Mesendoderm (in vitro differentiated cells): ENCODE results near the gene ERFL.

Experiments
- DNase-seq: peaks from one replicate; pipeline ENCODE4 v3.0.0; 2013
- H2AK5ac ChIP-seq: 2 replicates; pipeline ENCODE4 v1.6.1; 2013; ENCODE audit warnings: low read length, inconsistent platforms
- H2BK120ac ChIP-seq: 2 replicates; pipeline ENCODE4 v1.6.1; 2013; ENCODE audit warnings: low read depth, mild to moderate bottlenecking, low read length, moderate library complexity, mixed read lengths
- H2BK15ac ChIP-seq: replicated peaks from 2 replicates; pipeline ENCODE4 v1.6.1; 2013; ENCODE audit warnings: low read depth, mild to moderate bottlenecking, moderate library complexity
- H2BK5ac ChIP-seq: 2 replicates; pipeline ENCODE4 v1.6.1; 2013; ENCODE audit warnings: low read length, inconsistent platforms
- H3K18ac ChIP-seq: 2 replicates; pipeline ENCODE4 v1.6.1; 2013; ENCODE audit warnings: mild to moderate bottlenecking, low read length, mixed read lengths
- H3K23ac ChIP-seq: one replicate; pipeline ENCODE4 v1.6.1; 2013; ENCODE audit warnings: low read length
- H3K27ac ChIP-seq: 2 replicates; pipeline ENCODE4 v1.5.1; 2013; ENCODE audit warnings: low read depth, mild to moderate bottlenecking, inconsistent platforms, low read length, moderate library complexity
- H3K27me3 ChIP-seq: 2 replicates; pipeline ENCODE4 v1.6.1; 2013; ENCODE audit warnings: low read length, control low read depth, mild to moderate bottlenecking, inconsistent platforms; ENCODE audit not compliant: insufficient read depth, poor library complexity
- H3K36me3 ChIP-seq: 2 replicates; pipeline ENCODE4 v1.6.1; 2013; ENCODE audit warnings: low read length, inconsistent platforms; ENCODE audit not compliant: control insufficient read depth, insufficient read depth
- H3K4ac ChIP-seq: one replicate; pipeline ENCODE4 v1.6.1; 2013; ENCODE audit warnings: low read depth, mild to moderate bottlenecking, low read length, moderate library complexity
- H3K4me1 ChIP-seq: 2 replicates; pipeline ENCODE4 v1.6.1; 2013; ENCODE audit warnings: low read depth, low read length, inconsistent platforms; ENCODE audit not compliant: control insufficient read depth
- H3K4me2 ChIP-seq: 2 replicates; pipeline ENCODE4 v1.6.1; 2013; ENCODE audit warnings: low read length
- H3K4me3 ChIP-seq: 2 replicates; pipeline ENCODE4 v1.5.1; 2013; ENCODE audit warnings: mild to moderate bottlenecking, low read length
- H3K56ac ChIP-seq: one replicate; pipeline ENCODE4 v1.6.1; 2013; ENCODE audit warnings: low read length
- H3K79me1 ChIP-seq: 2 replicates; pipeline ENCODE4 v1.6.1; 2013; ENCODE audit warnings: low read length, inconsistent platforms
- H3K79me2 ChIP-seq: 2 replicates; pipeline ENCODE4 v1.6.1; 2013; ENCODE audit warnings: mild to moderate bottlenecking, low read length; ENCODE audit not compliant: control insufficient read depth, insufficient read depth
- H3K9ac ChIP-seq: 2 replicates; pipeline ENCODE4 v1.6.1; 2013; ENCODE audit warnings: low read length, inconsistent platforms
- H4K5ac ChIP-seq: one replicate; pipeline ENCODE4 v1.6.1; 2013; ENCODE audit warnings: low read length
- H4K8ac ChIP-seq: one replicate; pipeline ENCODE4 v1.6.1; 2013; ENCODE audit warnings: low read depth, mild to moderate bottlenecking, control low read depth, low read length, moderate library complexity
- WGBS: extraction: QIAGEN DNeasy Blood & Tissue Kit; methylation state at CpG from one replicate; pipeline ENCODE4 v1.1.7; 2013; ENCODE audit warnings: low lambda C conversion rate, missing lambda C conversion rate; ENCODE audit not compliant: insufficient coverage; ENCODE audit errors: extremely low coverage; 5-methylcytosine and 5-hydroxymethylcytosine counted together

The ERFL gene

GRCh38 chr19:41895745-41896580, 32.3 kb downstream of the ERFL start:
- Histone ChIP-seq H3K36me3 (peaks cover 3% of the 10 kb centered on the region), H2BK120ac (no peak overlapping the region)
- peak; percentile 46 for DNase-seq

GRCh38 chr19:41894350-41894749, 33.9 kb downstream of the ERFL start:
- Histone ChIP-seq H3K9ac (no peak overlapping the region), H3K4ac (no peak overlapping the region), H3K18ac (no peak overlapping the region), H3K27ac (no peak overlapping the region), H3K4me2 (no peak overlapping the region), H2AK5ac (no peak overlapping the region), H3K56ac (no peak overlapping the region), H2BK15ac (no peak overlapping the region), H3K4me1 (no peaks in the 10 kb centered on the region), H2BK5ac (no peak overlapping the region), H3K36me3 (no peaks in the 10 kb centered on the region), H3K23ac (no peak overlapping the region), H4K8ac (no peak overlapping the region), H3K79me2 (no peaks in the 10 kb centered on the region), H3K79me1 (no peaks in the 10 kb centered on the region), H3K27me3 (no peaks in the 10 kb centered on the region), H4K5ac (no peak overlapping the region), H2BK120ac (no peak overlapping the region), H3K4me3 (no peak overlapping the region)
- WGBS: no CpG with 5 or more reads among the region's 14 CpGs
- DNase-seq: no peak

More at GRCh38 chr19:41895745-41896580, 32.3 kb downstream of the ERFL start:
- Histone ChIP-seq H2AK5ac (no peak overlapping the region), H3K4me1 (no peaks in the 10 kb centered on the region), H4K5ac (no peak overlapping the region), H2BK15ac (no peak overlapping the region), H3K79me1 (no peaks in the 10 kb centered on the region), H3K27me3 (no peaks in the 10 kb centered on the region), H3K27ac (no peak overlapping the region), H3K4ac (no peak overlapping the region), H4K8ac (no peak overlapping the region), H3K56ac (no peak overlapping the region), H2BK5ac (no peak overlapping the region), H3K79me2 (no peaks in the 10 kb centered on the region), H3K9ac (no peak overlapping the region), H3K4me3 (no peak overlapping the region), H3K23ac (no peak overlapping the region), H3K4me2 (no peak overlapping the region), H3K18ac (no peak overlapping the region)
- no CpG with 5 or more reads among the region's 19 CpGs for WGBS

GRCh38 chr19:41893899-41894298, 34.4 kb downstream of the ERFL start:
- peak; percentile 75 for DNase-seq
- Histone ChIP-seq H2BK15ac (no peak overlapping the region), H2BK5ac (no peak overlapping the region), H3K4me3 (no peak overlapping the region), H3K27me3 (no peaks in the 10 kb centered on the region), H2AK5ac (no peak overlapping the region), H3K36me3 (no peaks in the 10 kb centered on the region), H3K4ac (no peak overlapping the region), H3K4me2 (no peak overlapping the region), H3K23ac (no peak overlapping the region), H3K18ac (no peak overlapping the region), H3K79me1 (no peaks in the 10 kb centered on the region), H3K27ac (no peak overlapping the region), H3K4me1 (no peaks in the 10 kb centered on the region), H3K9ac (no peak overlapping the region), H3K56ac (no peak overlapping the region), H3K79me2 (no peaks in the 10 kb centered on the region), H4K5ac (no peak overlapping the region), H4K8ac (no peak overlapping the region), H2BK120ac (no peak overlapping the region)
- WGBS: no CpG with 5 or more reads among the region's 6 CpGs

GRCh38 chr19:41892173-41892902, 35.9 kb downstream of the ERFL start:
- H2BK15ac ChIP-seq: no peak overlapping the region
- H3K4ac ChIP-seq: no peak overlapping the region
- no peak for DNase-seq
- no peak overlapping the region for H2BK5ac ChIP-seq
- H3K23ac ChIP-seq: no peak overlapping the region
- WGBS: no CpG with 5 or more reads among the region's 34 CpGs
- peaks cover 7% of the 10 kb centered on the region for H3K4me1 ChIP-seq
- no peaks in the 10 kb centered on the region for H3K79me1 ChIP-seq
- no peak overlapping the region for H4K5ac ChIP-seq
- no peaks in the 10 kb centered on the region for H3K36me3 ChIP-seq
- no peak overlapping the region for H3K4me3 ChIP-seq
- no peak overlapping the region for H3K4me2 ChIP-seq
- H2BK120ac ChIP-seq: no peak overlapping the region
- no peak overlapping the region for H3K18ac ChIP-seq
- no peaks in the 10 kb centered on the region for H3K79me2 ChIP-seq
- no peak overlapping the region for H4K8ac ChIP-seq
- no peak overlapping the region for H2AK5ac ChIP-seq
- no peak overlapping the region for H3K9ac ChIP-seq
- H3K27ac ChIP-seq: no peak overlapping the region
- no peak overlapping the region for H3K56ac ChIP-seq
- H3K27me3 ChIP-seq: no peaks in the 10 kb centered on the region

GRCh38 chr19:41890936-41891335, 37.3 kb downstream of the ERFL start:
- no peak overlapping the region for H2AK5ac ChIP-seq
- H2BK120ac ChIP-seq: no peak overlapping the region
- H3K9ac ChIP-seq: no peak overlapping the region
- no peak overlapping the region for H3K4me3 ChIP-seq
- no peak overlapping the region for H2BK5ac ChIP-seq
- H4K5ac ChIP-seq: no peak overlapping the region
- peaks cover 2% of the 10 kb centered on the region for H3K79me1 ChIP-seq
- peaks cover 13% of the 10 kb centered on the region for H3K4me1 ChIP-seq
- no peak overlapping the region for H3K27ac ChIP-seq
- no peak overlapping the region for H4K8ac ChIP-seq
- H3K36me3 ChIP-seq: no peaks in the 10 kb centered on the region
- WGBS: no CpG with 5 or more reads among the region's 4 CpGs
- H3K79me2 ChIP-seq: no peaks in the 10 kb centered on the region
- H3K56ac ChIP-seq: no peak overlapping the region
- no peak overlapping the region for H3K23ac ChIP-seq
- H3K18ac ChIP-seq: no peak overlapping the region
- H3K4me2 ChIP-seq: no peak overlapping the region
- DNase-seq: no peak
- H3K4ac ChIP-seq: no peak overlapping the region
- H2BK15ac ChIP-seq: no peak overlapping the region
- H3K27me3 ChIP-seq: no peaks in the 10 kb centered on the region
